GM21619 (cell line): ENCODE data around the gene OR2V2.
A peak's percentile ranks its signal among the peaks of the same experiment; 100 is the strongest.

Experiments used
- ATAC-seq: cut with Tn5 transposase; IDR thresholded peaks from one replicate; pipeline ENCODE4 v1.9.1; 2021; ENCODE audit not compliant: unreplicated experiment

Gene OR2V2

DNA sequence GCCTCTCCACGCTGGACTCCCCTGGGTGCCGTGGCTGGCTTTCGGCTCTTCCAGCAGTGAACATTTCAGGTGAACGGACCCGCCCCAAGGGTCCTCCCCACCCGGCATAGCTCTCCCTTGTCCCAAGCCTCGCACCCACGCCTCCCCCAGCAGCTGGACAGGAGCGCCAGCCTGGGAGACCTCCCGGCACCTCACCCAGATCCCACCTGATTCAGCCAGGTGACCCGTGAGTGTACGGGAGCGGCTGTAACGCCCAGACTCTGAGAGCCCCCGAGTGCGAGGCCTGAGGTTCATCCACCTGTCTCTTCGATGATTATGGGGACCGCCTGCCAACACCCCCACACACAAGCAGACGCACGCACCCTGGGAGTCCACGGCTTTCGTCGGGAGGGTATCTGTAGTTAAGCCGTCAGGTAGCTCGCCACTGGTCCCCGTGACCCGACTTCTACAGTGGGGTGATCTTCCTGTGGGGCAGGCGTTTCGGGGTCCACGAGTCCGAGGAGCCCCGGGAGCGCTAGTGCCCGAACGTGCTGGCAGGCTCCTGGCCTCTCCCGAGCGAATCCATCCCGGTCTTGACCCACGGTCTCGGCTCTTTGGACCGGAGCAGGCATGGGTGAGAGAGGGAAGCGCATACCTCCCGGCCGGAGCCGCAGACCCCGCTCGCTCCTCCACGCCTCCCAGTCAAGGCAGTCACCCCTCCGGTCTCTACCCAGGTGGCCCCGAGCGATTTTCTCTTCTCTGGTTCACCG, 42.8 kb downstream of the OR2V2 start:
- no peak for ATAC-seq

DNA sequence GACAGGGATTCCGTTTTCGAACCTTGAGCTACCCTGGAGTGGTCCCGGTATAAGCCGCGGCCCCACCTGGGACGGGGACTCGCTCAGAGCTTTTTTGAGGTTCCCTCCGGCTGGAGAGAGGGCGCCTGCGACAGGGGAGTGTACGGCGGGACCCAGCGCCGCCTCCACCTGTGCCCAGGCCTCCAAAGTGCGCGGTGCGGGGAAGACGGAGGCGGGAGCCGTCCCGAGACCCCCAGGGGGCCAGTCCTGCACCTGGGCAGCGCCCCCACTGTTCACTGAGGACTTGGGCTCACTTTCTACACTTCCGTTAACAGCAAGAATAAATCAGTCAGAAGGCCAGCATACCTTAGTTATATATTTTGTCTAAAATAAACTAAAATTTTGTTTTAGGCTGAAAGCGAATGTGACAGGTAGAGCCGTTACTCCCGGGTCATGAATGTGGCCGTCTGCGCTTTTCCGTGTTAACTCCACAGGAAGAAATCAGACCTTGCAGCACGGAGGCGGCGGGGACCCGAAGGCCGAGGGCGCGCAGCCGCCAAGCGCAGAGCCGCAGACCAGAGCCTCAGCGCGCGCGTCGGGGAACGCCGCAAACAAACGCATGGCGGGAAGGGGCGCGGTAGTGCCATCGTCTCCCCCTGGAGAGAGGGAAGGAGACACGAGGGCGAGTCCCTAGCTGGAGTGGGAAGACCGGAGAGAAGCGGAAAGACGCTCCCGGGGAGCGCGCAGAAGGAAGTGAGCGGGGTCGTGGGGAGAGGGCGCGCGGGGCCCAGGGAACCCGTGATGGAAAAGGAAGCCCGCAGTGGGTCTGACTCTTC, 43.5 kb downstream of the OR2V2 start:
- peak; percentile 6 for ATAC-seq

DNA sequence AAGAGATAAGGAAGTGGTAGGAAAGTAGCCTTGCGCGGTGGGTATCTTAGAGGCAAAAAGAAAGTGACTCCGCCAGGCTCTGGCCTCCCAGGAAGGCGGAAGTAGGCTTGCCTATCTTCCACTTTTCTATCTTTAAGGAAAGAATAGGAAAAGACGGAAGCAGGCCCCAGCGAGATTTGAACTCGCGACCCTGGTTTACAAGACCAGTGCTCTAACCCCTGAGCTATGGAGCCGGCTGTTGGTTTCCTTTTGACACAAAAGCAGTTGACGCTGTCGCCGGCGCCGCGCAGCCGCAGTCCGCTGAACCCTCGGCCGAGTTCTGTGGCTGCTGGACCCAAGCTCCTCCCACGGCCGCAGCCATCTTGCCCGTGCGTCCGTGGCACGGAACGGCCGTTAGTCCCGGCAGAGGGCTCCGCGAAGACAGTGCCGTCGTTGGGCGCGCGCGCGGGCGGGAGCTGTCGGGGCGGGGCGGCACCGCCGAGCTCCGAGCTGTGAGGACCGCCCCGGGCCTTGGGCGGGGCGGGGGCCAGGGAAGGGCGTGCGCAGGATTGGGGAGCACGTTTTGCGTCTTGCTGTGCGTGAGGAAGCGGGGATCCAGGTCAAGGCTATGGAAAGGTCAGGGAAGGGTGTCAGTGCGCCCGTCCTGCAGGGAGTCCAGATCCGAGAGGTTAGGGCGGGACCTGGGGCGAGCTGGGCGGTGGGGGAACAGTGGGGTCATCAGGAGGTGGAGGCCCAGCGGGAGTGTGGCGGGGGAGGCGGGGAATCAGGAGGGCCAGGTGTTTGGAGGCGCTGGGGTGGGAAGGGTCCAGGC, 44.3 kb downstream of the OR2V2 start:
- ATAC-seq: peak; percentile 47

DNA sequence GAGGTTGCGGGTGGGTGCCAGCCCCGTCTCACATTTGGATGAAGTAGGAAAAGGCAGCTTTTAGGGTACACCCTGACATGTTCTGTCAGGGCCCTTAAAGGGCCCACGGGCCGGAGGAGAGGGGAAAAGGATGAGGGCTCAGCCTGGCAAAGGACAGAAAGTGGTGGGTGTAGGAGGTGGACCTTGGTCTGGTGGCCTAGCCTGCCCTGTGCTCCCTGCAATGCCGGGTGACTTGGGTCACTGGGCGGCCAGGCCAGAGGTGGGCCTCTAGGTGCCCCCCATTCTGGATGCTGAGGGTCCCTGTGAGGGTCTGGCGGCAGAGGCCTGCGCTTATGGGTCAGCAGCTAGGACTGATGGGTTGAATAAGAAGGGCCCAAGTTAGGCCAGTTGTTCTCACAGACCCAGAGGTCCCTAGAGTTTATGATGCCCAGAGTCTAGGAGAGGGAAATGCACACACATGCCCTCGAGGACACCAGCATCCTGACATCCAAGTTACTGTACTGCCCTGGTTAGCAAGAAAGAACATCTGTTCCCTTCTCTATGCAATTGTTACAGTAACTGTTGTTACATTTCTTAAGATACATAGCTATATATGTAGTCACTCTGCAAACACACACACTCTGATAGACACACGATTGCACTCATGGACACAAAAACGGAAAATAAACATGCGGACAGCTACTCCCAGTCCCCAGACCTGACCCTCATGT, 45.1 kb downstream of the OR2V2 start:
- no peak for ATAC-seq

DNA sequence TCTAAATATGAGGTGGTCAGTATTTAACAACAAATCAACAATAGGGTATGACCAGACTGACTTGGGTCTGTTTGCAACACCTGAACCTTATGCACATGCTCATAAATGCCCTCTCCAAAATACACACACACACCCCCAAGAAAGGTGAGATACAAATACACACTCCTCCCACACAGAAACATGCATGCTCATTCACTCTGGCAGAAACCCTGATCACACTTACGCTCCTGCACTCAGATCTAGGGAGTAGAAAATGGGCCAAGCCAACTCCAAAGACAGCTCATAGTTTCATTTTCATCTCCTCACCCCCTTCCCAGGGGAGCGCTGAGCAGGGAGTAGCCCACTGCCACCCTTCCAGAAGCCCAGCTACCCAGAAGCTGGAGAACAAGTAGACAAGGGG, 46.3 kb downstream of the OR2V2 start:
- ATAC-seq: no peak

DNA sequence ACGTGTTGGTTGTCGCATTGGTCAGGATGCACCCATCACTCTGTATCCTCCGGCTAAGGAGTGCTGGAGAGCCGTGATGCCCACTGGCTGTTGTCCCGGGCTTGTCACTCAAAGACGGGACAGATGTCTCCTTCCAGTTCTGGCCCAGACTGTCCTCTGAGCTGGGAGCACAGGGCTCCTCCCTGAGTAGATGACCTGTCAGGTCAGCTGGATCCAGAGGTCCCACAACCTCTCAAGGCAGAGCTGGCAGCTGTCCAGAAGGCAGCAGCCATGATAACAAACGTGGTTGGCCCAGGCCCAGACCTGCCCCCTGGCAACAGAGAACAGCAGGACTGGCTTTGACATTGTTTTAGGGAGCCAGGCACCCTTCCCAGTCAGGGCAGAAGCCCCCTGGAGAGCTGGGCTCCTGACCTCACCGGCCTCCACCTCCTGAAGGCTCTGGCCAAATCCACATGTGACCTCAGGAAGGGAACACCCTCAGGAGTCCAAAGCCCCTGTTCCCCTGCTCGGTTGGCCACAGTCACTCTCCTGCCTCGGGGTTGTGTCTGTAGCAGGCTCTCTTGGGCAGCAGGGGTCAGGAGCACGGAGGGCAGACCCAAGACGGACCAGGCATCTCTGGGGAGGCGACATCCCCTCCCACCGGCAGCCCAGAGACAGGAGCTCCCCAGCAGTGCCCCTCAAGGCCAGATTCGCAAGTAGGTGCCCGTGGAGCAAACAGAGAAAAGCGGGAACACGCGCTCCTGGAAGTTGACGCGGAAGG, 47.3 kb downstream of the OR2V2 start:
- ATAC-seq: no peak

DNA sequence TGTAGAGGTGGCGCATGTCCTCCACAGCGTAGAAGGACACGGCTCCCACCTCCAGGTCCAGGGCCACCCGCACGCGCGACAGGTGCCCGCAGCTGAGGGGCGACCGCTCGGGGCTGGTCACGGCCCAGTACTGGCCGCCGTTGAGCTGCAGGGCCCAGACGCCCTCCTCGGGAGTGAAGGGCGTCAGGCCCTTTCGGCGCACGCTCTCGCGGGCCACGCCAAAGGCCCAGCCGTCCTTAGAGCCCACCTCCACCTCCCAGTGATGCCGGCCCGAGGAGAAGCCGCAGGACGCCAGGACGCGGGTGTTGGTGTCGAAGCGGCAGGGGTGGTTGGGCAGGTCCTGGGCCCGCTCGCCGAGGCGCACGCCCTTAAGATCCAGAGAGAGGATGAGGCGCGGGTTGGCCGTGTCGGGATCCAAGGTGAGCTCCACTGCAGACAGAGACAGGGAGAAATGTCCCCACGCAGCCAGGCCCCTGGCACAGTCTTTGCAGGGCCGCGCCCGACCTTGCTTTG, 47.9 kb downstream of the OR2V2 start:
- ATAC-seq: no peak

DNA sequence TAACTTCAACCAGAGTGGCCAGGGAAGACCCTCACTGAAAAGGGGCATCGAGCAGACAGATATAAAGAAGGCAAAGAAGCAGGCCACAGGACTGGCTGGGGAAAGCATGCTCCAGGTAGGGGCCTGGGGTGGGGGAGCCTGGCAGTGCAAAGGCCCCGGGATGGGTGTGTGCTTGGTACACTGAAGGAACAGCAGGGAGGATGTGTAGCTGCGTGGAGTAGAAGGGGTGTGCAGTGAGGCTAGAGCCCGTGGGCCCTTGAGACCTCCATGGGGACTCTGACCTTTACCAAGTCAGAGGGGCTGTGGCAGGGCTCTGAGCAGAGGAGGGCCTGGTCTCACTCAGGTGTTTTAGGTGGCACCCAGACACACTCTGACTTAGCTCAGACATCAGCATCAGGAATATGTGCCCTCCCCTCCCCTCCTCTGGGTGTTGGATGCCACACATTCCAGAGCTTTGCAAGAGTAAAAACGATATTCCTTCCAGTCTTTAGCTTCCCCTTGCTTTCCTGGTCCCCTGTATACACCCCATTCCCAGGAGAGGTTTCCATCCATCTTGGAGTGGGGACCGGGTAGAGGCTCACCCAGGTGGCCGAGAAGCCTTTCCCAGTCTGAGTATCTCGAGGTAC, 50.1 kb downstream of the OR2V2 start:
- no peak for ATAC-seq

DNA sequence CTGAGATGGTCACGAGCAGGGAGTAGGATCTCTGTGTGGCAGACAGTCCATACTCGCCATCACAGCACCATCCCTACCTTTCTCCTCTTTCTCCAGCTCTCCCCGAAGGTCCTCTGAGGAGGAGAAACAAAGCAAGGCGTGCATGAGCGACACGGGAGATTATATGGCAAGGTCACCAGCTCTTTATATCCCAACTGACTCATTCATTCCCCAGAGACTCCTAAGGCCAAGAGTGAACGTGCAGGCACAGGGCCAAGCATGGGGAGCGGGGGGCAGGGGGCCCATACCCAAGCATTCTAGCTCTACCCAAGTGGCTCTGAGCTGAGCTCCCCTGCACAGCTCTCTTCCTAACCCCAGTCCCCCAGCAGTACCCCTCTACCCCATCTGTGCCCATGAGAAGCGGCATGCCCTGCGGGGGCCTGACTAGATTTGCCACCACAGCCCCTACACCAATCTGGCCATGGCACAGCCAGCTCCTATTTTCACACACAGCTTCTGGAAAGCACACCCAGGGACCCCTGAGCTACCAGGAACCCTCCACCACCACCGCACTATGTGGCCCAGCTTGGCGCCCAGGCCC, 50.8 kb downstream of the OR2V2 start:
- no peak for ATAC-seq

DNA sequence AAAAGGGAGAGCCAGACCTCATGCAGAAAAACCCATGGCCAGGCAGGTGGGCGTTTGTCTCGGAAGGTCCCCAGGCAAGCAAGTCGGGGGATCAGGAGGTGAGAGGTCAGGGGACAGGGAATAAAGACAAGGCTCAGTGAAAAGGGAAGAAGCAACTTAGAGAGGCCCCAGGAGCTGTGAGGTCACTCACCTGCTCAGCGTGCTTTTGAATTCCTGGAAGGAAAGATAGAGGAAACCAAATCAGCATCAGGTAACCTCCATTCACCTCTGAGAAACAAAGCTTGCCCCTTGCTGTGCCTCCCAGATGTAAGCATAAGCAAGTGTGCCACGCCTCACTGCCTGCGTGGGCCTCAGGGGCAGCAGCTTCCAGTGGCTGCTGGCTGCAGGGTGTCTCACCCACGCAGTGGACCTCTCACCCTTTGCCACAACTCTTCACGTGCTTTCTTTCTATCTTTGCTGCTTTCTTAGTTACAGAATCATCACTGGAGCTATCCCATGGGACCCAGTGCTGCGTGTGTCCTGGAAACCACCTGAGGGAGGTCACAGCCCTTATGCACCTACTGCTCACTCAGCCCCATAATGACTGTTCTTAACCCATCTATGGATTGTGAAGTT, 51.6 kb downstream of the OR2V2 start:
- peak; percentile 58 for ATAC-seq

DNA sequence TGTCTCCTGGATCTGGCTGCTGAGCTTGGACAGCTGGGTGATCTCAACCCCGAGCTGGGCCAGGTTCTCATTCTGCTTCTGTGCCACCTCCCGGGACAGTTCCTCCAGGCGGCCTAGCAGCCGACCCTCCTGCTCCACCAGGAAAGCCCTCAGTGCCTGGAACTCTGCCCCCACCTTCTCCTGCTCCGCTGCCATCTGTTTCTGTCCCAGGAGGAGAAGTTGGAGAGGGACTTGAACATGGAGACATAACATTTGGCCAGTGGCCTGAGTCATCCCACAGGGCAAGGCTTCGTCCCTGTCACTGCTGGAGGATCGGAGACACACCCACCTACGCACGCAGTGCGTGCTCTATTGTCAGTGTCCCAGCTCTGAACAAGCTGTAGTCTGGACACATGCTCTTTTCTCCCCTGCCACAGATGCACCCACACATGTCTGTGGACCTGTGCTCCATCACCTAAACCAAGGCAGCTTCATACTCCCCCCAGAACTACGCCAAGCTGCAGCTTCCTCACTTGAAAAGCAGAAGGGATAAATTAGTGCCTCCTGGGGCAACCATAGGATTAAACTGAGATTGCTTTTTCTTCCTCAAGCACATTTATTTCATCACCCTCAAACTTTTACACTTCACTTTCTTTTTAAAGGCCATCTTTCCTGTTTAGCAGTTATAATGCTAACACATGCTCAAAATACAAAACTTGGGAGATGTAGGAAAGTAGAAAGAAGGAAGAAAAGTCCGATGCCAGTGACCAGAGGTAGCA, 52.7 kb downstream of the OR2V2 start:
- no peak for ATAC-seq

DNA sequence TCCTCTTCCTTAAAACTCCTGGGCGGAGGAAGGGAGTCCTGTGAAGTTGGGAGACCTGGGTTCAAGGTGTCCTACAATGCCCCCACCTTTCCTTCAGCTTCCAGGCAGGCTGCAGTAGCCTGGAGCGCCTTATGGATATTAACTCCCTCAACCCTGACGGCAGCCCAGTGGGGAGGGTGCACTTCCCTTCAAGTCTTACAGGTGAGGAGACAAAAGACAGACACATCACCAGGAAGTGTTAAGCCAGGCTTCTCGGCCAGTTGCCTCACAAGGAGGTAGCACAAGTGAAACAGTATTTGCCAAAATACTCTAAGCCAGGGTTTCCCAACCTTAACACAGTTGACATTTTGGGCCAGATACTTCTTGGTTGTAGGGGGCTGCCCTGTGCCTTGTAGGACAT, 53.4 kb downstream of the OR2V2 start:
- ATAC-seq: no peak

DNA sequence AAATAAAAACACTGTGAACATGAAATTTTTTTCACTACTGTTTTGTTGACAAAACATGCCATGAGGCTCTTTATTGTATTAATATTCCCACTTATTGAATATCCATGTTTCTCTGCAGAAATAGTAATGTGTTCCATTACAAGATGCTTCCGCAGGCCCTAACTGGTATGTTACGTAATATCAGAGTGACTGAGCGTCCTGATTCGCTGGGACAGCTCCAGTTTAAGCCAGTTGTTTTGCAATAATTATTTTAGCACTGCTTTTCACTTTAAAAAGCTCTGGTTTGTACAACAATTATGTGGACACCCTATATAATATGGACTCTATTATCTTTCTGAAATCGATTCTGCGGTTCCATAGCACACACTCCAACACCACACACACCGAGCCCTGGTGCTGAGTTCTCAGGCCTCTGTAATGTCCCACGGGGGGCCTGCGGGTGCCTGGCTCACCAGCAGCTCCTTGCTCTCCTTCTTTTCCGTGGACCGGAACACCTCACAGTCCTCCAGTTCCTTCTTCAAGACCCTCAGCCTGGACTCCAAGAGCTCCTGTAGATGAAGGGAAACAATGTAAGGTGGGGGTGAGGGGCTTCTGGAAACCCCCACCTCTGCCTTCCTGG, 55.8 kb downstream of the OR2V2 start:
- ATAC-seq: no peak

DNA sequence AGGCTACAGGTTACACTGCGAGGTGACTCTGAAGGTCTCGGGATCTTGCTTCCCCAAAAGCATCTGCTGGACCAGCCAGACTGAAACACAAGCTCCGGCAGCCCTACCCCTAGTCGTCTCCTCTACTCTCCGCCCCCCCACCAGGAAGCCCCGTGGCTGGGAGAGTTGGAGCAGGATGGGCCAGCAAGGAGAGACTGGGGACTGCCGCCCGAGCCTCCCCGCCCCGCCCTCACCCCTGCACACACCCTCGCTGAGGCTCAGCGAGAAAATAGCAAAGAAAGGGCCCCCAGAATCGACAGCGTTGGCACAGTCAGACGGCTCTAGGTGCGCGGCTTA, 56.4 kb downstream of the OR2V2 start:
- ATAC-seq: no peak

DNA sequence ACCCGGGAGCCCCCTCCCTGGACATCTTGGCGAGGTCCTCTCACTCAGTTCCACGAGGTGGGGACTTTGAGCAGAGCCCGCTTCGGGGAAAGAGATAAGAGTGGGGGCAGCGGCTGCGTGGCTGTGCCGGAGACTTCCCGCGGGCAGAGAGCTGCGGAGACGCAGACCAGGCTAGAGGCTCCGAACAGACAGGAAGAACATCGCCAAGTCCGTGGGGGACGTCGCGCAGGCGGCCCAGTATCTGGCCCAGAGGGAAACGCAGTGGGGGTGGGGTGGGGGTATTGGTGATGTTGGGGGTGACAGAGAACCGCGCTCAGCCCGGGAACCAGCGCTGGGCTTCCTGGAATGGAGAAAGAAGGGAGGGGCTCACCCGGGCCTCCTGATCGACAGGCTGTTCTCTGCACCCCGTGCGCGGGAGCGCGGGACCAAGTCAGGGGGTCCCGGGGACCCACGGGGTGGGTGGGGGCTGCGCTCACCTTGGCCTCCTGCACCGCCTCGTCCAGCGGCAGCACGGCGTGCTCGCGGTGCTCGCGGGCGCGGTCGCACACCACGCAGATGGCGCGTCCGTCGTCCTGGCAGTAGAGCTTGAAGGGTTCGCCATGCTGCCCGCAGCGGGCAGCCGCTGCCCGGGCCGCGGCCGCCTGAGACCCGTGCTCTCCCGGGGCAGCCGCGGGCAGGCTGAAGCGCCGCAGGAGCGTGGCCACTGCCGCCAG, 56.9 kb downstream of the OR2V2 start:
- ATAC-seq: no peak

DNA sequence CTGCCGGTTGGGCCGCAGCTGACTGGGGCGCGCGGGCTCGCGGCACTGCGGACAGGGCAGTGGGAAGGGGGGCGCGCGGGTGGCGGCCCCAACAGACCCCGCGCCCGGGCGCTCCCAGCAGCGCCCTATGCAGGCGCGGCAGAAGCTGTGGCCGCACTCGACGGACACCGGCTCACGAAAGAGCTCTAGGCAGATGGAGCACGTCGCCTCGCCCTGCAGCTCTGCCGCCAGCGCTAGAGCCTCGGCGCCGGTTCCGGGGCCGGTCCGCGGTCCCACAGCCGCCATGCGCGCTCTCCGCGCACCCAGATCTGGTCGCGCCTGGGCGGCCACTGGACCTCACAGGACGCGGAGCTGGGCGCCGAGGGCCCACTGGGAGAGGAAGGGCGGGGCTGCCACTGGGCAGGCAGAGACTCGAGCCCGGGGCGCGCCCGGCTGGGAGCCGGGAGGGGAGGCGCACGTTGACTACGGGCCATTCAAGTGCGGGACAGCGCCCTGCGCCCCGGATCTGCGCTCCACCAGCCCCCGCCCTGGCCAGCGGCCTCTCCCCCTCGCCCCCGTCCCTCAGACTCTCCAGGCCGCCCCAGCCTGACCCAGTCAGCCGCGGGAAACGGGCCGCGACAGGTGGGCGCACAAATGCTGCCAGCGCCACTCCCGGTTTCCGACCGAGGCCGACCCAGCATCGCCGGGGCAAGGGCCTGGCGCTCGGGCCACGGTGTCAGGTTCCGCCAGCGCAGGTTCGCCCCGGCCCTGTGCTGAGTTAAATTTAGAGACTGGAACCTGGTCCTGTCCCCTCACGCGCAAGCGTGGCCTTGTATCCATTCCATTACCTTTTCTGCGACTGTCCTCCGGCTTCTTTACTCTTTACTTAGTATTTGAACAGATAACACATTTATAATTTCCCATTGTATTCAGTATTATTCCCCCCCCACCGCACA, 57.7 kb downstream of the OR2V2 start, which contains the start of gene TRIM7:
TSS of gene TRIM7 (minus strand) at position 371 of the 935 bp plus-strand sequence. CDS start at position 285, 86 bp downstream.
- ATAC-seq: no peak
